ENCODE results near the gene SNRPD3. TPM values are rescaled to one million over a fixed set of nuclear protein-coding genes. Genes with fewer than 3 reads are reported as not detected.
"Not testable (repeated sequence)": the region's sequence is repeated elsewhere in the genome, so short reads cannot be mapped to it uniquely, and the experiment has no call there.

SNRPD3 gene
- total RNA-seq, 1 donor from 2014 or later, result 242 TPM

GRCh38 chr22:24608327-24608726 lies 52.5 kb downstream of the SNRPD3 start:
- DNase-seq (ENCODE audit: low read depth, low spot score), result not testable (repeated sequence)

GRCh38 chr22:24609888-24610287 lies 54.1 kb downstream of the SNRPD3 start:
- not testable (repeated sequence) for DNase-seq (ENCODE audit: low read depth, low spot score)

DNA sequence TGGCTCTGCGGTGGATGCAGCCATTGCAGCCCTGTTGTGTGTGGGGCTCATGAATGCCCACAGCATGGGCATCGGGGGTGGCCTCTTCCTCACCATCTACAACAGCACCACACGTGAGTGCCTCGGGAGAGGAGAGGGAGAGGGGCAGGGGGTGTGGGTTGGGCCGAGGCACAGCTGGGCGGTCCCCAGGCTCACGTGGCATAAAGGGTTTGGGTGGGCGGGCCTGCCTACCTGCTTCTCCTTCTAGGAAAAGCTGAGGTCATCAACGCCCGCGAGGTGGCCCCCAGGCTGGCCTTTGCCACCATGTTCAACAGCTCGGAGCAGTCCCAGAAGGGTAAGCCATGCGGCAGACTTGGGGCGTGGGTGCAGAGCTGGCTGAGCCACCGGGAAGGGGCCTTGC lies 59.0 kb downstream of the SNRPD3 start:
- not testable (repeated sequence) for DNase-seq (ENCODE audit: low read depth, low spot score)

DNA sequence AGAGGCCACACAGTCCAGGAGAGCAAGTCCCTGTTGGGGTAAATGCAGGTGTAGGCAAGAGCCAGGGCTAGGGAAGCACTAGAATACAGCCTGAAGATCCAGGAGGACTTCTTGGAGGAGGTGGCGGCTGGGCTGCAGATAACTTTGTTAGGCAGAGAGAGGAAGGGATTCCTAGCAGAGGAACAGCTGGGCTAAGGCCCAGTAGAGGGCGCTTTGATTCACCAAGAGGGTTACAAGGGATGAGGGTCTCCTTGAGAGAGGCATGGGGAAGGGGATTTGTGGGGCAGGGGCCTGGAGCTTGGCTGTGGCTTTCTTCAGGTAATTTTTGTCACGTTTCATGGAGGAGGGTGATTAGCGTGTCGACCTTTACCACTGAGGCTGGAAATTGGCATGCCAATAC lies 65.4 kb downstream of the SNRPD3 start:
- DNase-seq (ENCODE audit: low read depth, low spot score), result not testable (repeated sequence)

DNA sequence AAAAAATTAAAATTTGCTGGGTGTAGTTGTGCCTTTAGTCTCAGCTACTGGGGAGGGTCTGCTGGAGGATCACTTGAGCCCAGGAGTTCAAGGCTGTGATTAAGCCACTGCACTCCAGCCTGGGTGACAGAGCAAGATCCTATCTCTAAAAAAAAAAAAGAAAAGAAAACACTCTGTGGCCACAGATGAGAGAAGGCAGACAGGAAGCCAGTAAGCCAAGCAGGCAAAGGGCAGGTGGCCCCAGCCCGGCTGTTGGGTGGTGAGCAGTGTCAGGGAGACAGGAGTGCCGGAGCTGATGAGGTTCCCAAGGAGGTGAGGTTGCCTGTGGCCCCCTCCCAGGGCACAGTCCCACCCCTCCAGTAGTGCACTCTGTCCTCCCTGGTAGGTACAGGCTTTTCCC lies 66.8 kb downstream of the SNRPD3 start:
- DNase-seq (ENCODE audit: low read depth, low spot score), result not testable (repeated sequence)

Other genes with a start within 250 kb of the SNRPD3 start
- gene ADORA2A, start 128.4 kb upstream of the SNRPD3 start, total RNA-seq, result 35.5 and 113 TPM in 2 replicates
- gene UPB1, start 60.7 kb upstream of the SNRPD3 start, total RNA-seq, result 0.32 and 0.40 TPM in 2 replicates
- 267 and 286 TPM in 2 replicates for gene GUCD1, start 861 bp upstream of the SNRPD3 start, total RNA-seq
- gene LRRC75B, start 37.1 kb downstream of the SNRPD3 start, total RNA-seq, result 3.9 and 4.3 TPM in 2 replicates
- 0.28 and 0.40 TPM in 2 replicates for gene GGT1, start 47.2 kb downstream of the SNRPD3 start, total RNA-seq
- gene PIWIL3, start 218.7 kb downstream of the SNRPD3 start, total RNA-seq, result not detected in 2 replicates